Hematopoietic multipotent progenitor cell treated with erythropoietin and hydrocortisone succinate and interleukin-3 and kit ligand, for 17 days (in vitro differentiated cells): ENCODE measurements around the gene PRDM16.

Experiments used
- DNase-seq: peaks from one replicate; pipeline ENCODE4 v3.0.0-alpha.2; 2015; ENCODE audit warnings: low spot score

PRDM16 gene

GRCh38 chr1:3475839-3476573 is 407.0 kb downstream of the PRDM16 start:
- no peak for DNase-seq

- DNase-seq = no peak
Measured at GRCh38 chr1:3476666-3477065, 407.7 kb downstream of the PRDM16 start.

GRCh38 chr1:3477241-3477995 is 408.4 kb downstream of the PRDM16 start:
- DNase-seq = no peak

GRCh38 chr1:3478187-3478586 is 409.2 kb downstream of the PRDM16 start:
- DNase-seq = no peak

GRCh38 chr1:3479511-3480368 is 410.7 kb downstream of the PRDM16 start:
- no peak for DNase-seq

- DNase-seq = no peak
Measured at GRCh38 chr1:3480369-3480719, 411.3 kb downstream of the PRDM16 start.

- DNase-seq = no peak
Measured at GRCh38 chr1:3481046-3481445, 412.0 kb downstream of the PRDM16 start.

- DNase-seq = no peak
Measured at GRCh38 chr1:3481836-3482375, 412.9 kb downstream of the PRDM16 start.

GRCh38 chr1:3482378-3482849 is 413.4 kb downstream of the PRDM16 start:
- DNase-seq = no peak

GRCh38 chr1:3483380-3483779 is 414.4 kb downstream of the PRDM16 start:
- DNase-seq = no peak

- peak; percentile 11 for DNase-seq
Measured at GRCh38 chr1:3483801-3484444, 414.9 kb downstream of the PRDM16 start.

- no peak for DNase-seq
Measured at GRCh38 chr1:3485016-3485415, 416.0 kb downstream of the PRDM16 start.
